KMS-11 (cell line): ENCODE measurements around the gene DTX3L.

Experiments
- H2AFZ ChIP-seq: fragments of 200-600 bp; sonication (generic); 2 replicates; pipeline ENCODE4 v1.6.1; 2016; ENCODE audit warnings: antibody characterized with exemption, mixed run types, low read depth
- H3K27ac ChIP-seq: fragments of 200-600 bp; sonication (generic); 2 replicates; pipeline ENCODE4 v1.6.1; 2016; ENCODE audit warnings: mild to moderate bottlenecking, mixed run types
- H3K27me3 ChIP-seq: fragments of 200-600 bp; sonication (generic); 2 replicates; pipeline ENCODE4 v1.6.1; 2017; ENCODE audit warnings: mild to moderate bottlenecking, low read depth, mixed run types, moderate library complexity; ENCODE audit not compliant: insufficient read depth
- H3K36me3 ChIP-seq: fragments of 200-600 bp; sonication (generic); 2 replicates; pipeline ENCODE4 v1.6.1; 2017; ENCODE audit warnings: mild to moderate bottlenecking, mixed run types; ENCODE audit not compliant: insufficient read depth
- H3K4me1 ChIP-seq: fragments of 200-600 bp; sonication (generic); 2 replicates; pipeline ENCODE4 v1.6.1; 2016; ENCODE audit warnings: mild to moderate bottlenecking, low read depth, mixed run types; ENCODE audit not compliant: poor library complexity, severe bottlenecking
- H3K4me2 ChIP-seq: fragments of 200-600 bp; sonication (generic); 2 replicates; pipeline ENCODE4 v1.7.0; 2016; ENCODE audit warnings: mild to moderate bottlenecking, mixed run types
- H3K4me3 ChIP-seq: fragments of 200-600 bp; sonication (generic); IDR thresholded peaks from 2 replicates; pipeline ENCODE4 v1.6.1; 2017; ENCODE audit warnings: low read depth, low read length, mixed read lengths; ENCODE audit not compliant: insufficient read depth
- H3K79me2 ChIP-seq: fragments of 200-600 bp; sonication (generic); 2 replicates; pipeline ENCODE4 v1.6.1; 2016; ENCODE audit warnings: low read depth, mixed run types; ENCODE audit not compliant: insufficient read depth
- H3K9ac ChIP-seq: fragments of 200-600 bp; sonication (generic); 2 replicates; pipeline ENCODE4 v1.6.1; 2016; ENCODE audit warnings: mild to moderate bottlenecking, mixed run types
- H4K20me1 ChIP-seq: fragments of 200-600 bp; sonication (generic); 2 replicates; pipeline ENCODE4 v1.6.1; 2016; ENCODE audit warnings: mild to moderate bottlenecking, mixed run types; ENCODE audit not compliant: insufficient read depth
- CTCF ChIP-seq: fragments of 200-600 bp; sonication (generic); conservative IDR thresholded peaks from 2 replicates; pipeline ENCODE4 v1.6.1; 2017; ENCODE audit warnings: low read depth, mild to moderate bottlenecking, antibody characterized with exemption, low read length, moderate library complexity, mixed read lengths

DTX3L gene

GRCh38 chr3:122519693-122520092 is 44.4 kb upstream of the DTX3L start:
- H3K27ac ChIP-seq, result no peak overlapping the region
- H3K79me2 ChIP-seq, result no peaks in the 10 kb centered on the region
- no peaks in the 10 kb centered on the region for H3K36me3 ChIP-seq
- H3K27me3 ChIP-seq, result no peaks in the 10 kb centered on the region
- H4K20me1 ChIP-seq, result no peaks in the 10 kb centered on the region
- no peak for TF ChIP-seq CTCF
- H3K4me3 ChIP-seq, result no peak overlapping the region
- H2AFZ ChIP-seq, result no peak overlapping the region
- no peak overlapping the region for H3K4me2 ChIP-seq
- H3K9ac ChIP-seq, result no peak overlapping the region
- H3K4me1 ChIP-seq, result no peaks in the 10 kb centered on the region

- Histone ChIP-seq H3K79me2 (no peaks in the 10 kb centered on the region), H4K20me1 (no peaks in the 10 kb centered on the region), H3K9ac (no peak overlapping the region), H3K4me2 (no peak overlapping the region), H2AFZ (no peak overlapping the region), H3K36me3 (no peaks in the 10 kb centered on the region), H3K4me1 (no peaks in the 10 kb centered on the region), H3K27ac (no peak overlapping the region), H3K4me3 (no peak overlapping the region), H3K27me3 (no peaks in the 10 kb centered on the region)
- TF ChIP-seq CTCF, result no peak
Measured at GRCh38 chr3:122520861-122521260, 43.3 kb upstream of the DTX3L start.

- Histone ChIP-seq H3K36me3 (no peaks in the 10 kb centered on the region), H4K20me1 (no peaks in the 10 kb centered on the region), H3K27ac (no peak overlapping the region), H2AFZ (no peak overlapping the region), H3K4me1 (no peaks in the 10 kb centered on the region), H3K4me3 (no peak overlapping the region), H3K27me3 (no peaks in the 10 kb centered on the region), H3K79me2 (no peaks in the 10 kb centered on the region), H3K4me2 (no peak overlapping the region), H3K9ac (no peak overlapping the region)
- TF ChIP-seq CTCF, result no peak
Measured at GRCh38 chr3:122523317-122523716, 40.8 kb upstream of the DTX3L start.

- Histone ChIP-seq H3K36me3 (no peaks in the 10 kb centered on the region), H3K27me3 (no peaks in the 10 kb centered on the region; the same call in 1 of the 2 replicates)
- TF ChIP-seq CTCF, result no peak
Measured at GRCh38 chr3:122530164-122530563, 34.0 kb upstream of the DTX3L start.

More at GRCh38 chr3:122530164-122530563, 34.0 kb upstream of the DTX3L start:
- no peaks in the 10 kb centered on the region for H3K79me2 ChIP-seq
- no peak overlapping the region for H3K27ac ChIP-seq
- no peak overlapping the region for H3K4me3 ChIP-seq
- H3K9ac ChIP-seq, result no peak overlapping the region
- no peak overlapping the region for H2AFZ ChIP-seq
- no peaks in the 10 kb centered on the region for H4K20me1 ChIP-seq
- no peak overlapping the region for H3K4me2 ChIP-seq
- peaks cover 6% of the 10 kb centered on the region for H3K4me1 ChIP-seq
